HCT116 (cell line): Measurements from ENCODE around the gene LRP2. TPM values are rescaled to one million over a fixed set of nuclear protein-coding genes. Genes with fewer than 3 reads are reported as not detected.

ENCODE experiments used
- ATAC-seq: fragments of 200-7000 bp; cut with Tn5 transposase; 2 replicates; pipeline ENCODE4 v1.9.1; 2020; ENCODE audit warnings: mild to moderate bottlenecking, moderate library complexity
- BruUV-seq: library from RNA; stranded (reverse); fragments of 400-500 nt; replicated peaks from 2 replicates; lab custom pipeline; 2021; lab: Mats Ljungman, UMichigan
- CTCF ChIA-PET: fragments of 300-600 bp; sonication (Branson Sonifier 250); formaldehyde crosslinking; loops from one replicate; lab custom pipeline; 2021; ENCODE audit warnings: antibody characterized with exemption; lab: Charles Lee
- POLR2A ChIA-PET: fragments of 300-600, 350-600 bp; sonication (Branson Sonifier 250); formaldehyde crosslinking; loops from one replicate; lab custom pipeline; 2021; ENCODE audit warnings: antibody characterized with exemption; lab: Charles Lee
- RAD21 ChIA-PET, 2 experiments: fragments of 300-600 bp; sonication (Branson Sonifier 250); formaldehyde crosslinking; loops; one replicate each; lab custom pipeline; 2023; ENCODE audit warnings: low total read pairs in 2 of 2; ENCODE audit not compliant: uncharacterized antibody in 2 of 2, unreplicated experiment in 2 of 2, low non-redundant PET in 1 of 2; lab: Charles Lee
- DNase-seq: peaks from one replicate; pipeline ENCODE4 v3.0.0-alpha.2; 2010; ENCODE audit warnings: low read depth, low spot score
- H2AFZ ChIP-seq: fragments of 200-600 bp; shearing (Covaris generic), sonication (generic); 2 replicates; pipeline ENCODE4 v1.6.1; 2017; ENCODE audit warnings: low read depth, mixed run types, mixed read lengths, antibody characterized with exemption, low read length; ENCODE audit not compliant: poor library complexity, severe bottlenecking
- H3K27ac ChIP-seq: 2 replicates; pipeline ENCODE4 v1.5.1; 2012; ENCODE audit warnings: low read depth, low read length
- H3K27me3 ChIP-seq: fragments of 200-600 bp; sonication (generic); 2 replicates; pipeline ENCODE4 v1.6.1; 2016; ENCODE audit warnings: mixed run types, low read length, mixed read lengths; ENCODE audit not compliant: insufficient read depth
- H3K36me3 ChIP-seq, 2 experiments: fragments of 200-500 bp in 1 of 2; fragments of 200-600 bp in 1 of 2; sonication (Bioruptor generic) in 1 of 2; sonication (generic) in 1 of 2; 2 replicates each; pipeline versions ENCODE4 v1.5.1 to v1.6.1; 2014 to 2016; ENCODE audit warnings: low read length in 2 of 2, inconsistent platforms in 1 of 2, mixed read lengths in 1 of 2, mixed run types in 1 of 2; ENCODE audit not compliant: insufficient read depth in 2 of 2, control insufficient read depth in 1 of 2
- H3K4me1 ChIP-seq, 2 experiments: fragments of 200-600 bp in 1 of 2; sonication (generic) in 1 of 2; 2 replicates each; pipeline versions ENCODE4 v1.5.1 to v1.6.1; 2012 to 2017; ENCODE audit warnings: low read length in 2 of 2, inconsistent platforms in 1 of 2, mild to moderate bottlenecking in 1 of 2, mixed read lengths in 1 of 2, mixed run types in 1 of 2, moderate library complexity in 1 of 2; ENCODE audit not compliant: insufficient read depth in 2 of 2, control insufficient read depth in 1 of 2
- H3K4me2 ChIP-seq: fragments of 200-600 bp; sonication (generic); 2 replicates; pipeline ENCODE4 v1.6.1; 2017; ENCODE audit warnings: mixed run types, low read length, mixed read lengths
- H3K4me3 ChIP-seq, 2 experiments: fragments of 200-600 bp in 1 of 2; sonication (generic) in 1 of 2; replicated peaks in 1 of 2; 2 replicates each; pipeline ENCODE4 v1.5.1; 2011 to 2016; ENCODE audit warnings: low read length in 2 of 2, control low read depth in 1 of 2, low read depth in 1 of 2, mild to moderate bottlenecking in 1 of 2, mixed read lengths in 1 of 2, mixed run types in 1 of 2
- H3K79me2 ChIP-seq: fragments of 200-600 bp; sonication (generic); 2 replicates; pipeline ENCODE4 v1.6.1; 2017; ENCODE audit warnings: mild to moderate bottlenecking, mixed run types, low read length, moderate library complexity, mixed read lengths; ENCODE audit not compliant: insufficient read depth
- H3K9ac ChIP-seq: fragments of 200-600 bp; sonication (generic); 2 replicates; pipeline ENCODE4 v1.6.1; 2016; ENCODE audit warnings: low read length, mixed read lengths
- H3K9me2 ChIP-seq: fragments of 200-600 bp; sonication (generic), shearing (Covaris generic); 2 replicates; pipeline ENCODE4 v1.6.1; 2017; ENCODE audit warnings: mixed run types, mild to moderate bottlenecking, moderate library complexity; ENCODE audit not compliant: insufficient read depth
- H3K9me3 ChIP-seq, 2 experiments: fragments of 200-500 bp in 1 of 2; fragments of 200-600 bp in 1 of 2; sonication (Bioruptor generic) in 1 of 2; sonication (generic) in 1 of 2; 2 replicates each; pipeline ENCODE4 v1.6.1; 2014 to 2017; ENCODE audit warnings: low read length in 2 of 2, mixed read lengths in 2 of 2, inconsistent platforms in 1 of 2, low read depth in 1 of 2, mild to moderate bottlenecking in 1 of 2, mixed run types in 1 of 2, moderate library complexity in 1 of 2; ENCODE audit not compliant: control insufficient read depth in 1 of 2, insufficient read depth in 1 of 2
- H4K20me1 ChIP-seq: fragments of 200-600 bp; sonication (generic), shearing (Covaris generic); 2 replicates; pipeline ENCODE4 v1.6.1; 2017; ENCODE audit warnings: mixed run types, mild to moderate bottlenecking, moderate library complexity; ENCODE audit not compliant: insufficient read depth
- EGR1 ChIP-seq: IDR thresholded peaks from 2 replicates; pipeline ENCODE4 v1.6.1; 2012; ENCODE audit warnings: low read depth
- ELF1 ChIP-seq: IDR thresholded peaks from 2 replicates; pipeline ENCODE4 v1.6.1; 2012; ENCODE audit warnings: low read depth, borderline replicate concordance
- EZH2 ChIP-seq: fragments of 200-600 bp; sonication (generic); IDR thresholded peaks from 2 replicates; pipeline ENCODE4 v1.6.1; 2017; ENCODE audit warnings: antibody characterized with exemption, mixed run types
- EZH2phosphoT487 ChIP-seq: fragments of 200-600 bp; IDR thresholded peaks from 2 replicates; pipeline ENCODE4 v1.6.1; 2018; ENCODE audit warnings: antibody characterized with exemption, borderline replicate concordance
- JUND ChIP-seq: IDR thresholded peaks from 2 replicates; pipeline ENCODE4 v1.6.1; 2012
- MAX ChIP-seq: IDR thresholded peaks from 2 replicates; pipeline ENCODE4 v1.6.1; 2012
- POLR2A ChIP-seq: IDR thresholded peaks from 2 replicates; pipeline ENCODE4 v1.7.0; 2011; ENCODE audit warnings: borderline replicate concordance; ENCODE audit not compliant: insufficient read depth, insufficient read length; ENCODE audit errors: extremely low read depth
- POLR2AphosphoS5 ChIP-seq: IDR thresholded peaks from 2 replicates; pipeline ENCODE4 v1.6.1; 2011; ENCODE audit warnings: mild to moderate bottlenecking, low read depth, low read length, moderate library complexity
- RAD21 ChIP-seq: IDR thresholded peaks from 2 replicates; pipeline ENCODE4 v1.6.1; 2012; ENCODE audit warnings: low read depth, mild to moderate bottlenecking
- REST ChIP-seq: IDR thresholded peaks from 2 replicates; pipeline ENCODE4 v1.6.1; 2012; ENCODE audit warnings: low read depth
- SIN3A ChIP-seq: IDR thresholded peaks from 2 replicates; pipeline ENCODE4 v1.6.1; 2012; ENCODE audit warnings: low read depth
- SP1 ChIP-seq: IDR thresholded peaks from 2 replicates; pipeline ENCODE4 v1.6.1; 2012; ENCODE audit warnings: low read depth
- SRF ChIP-seq: IDR thresholded peaks from 2 replicates; pipeline ENCODE4 v1.6.1; 2012; ENCODE audit warnings: low read depth
- YY1 ChIP-seq: IDR thresholded peaks from 2 replicates; pipeline ENCODE4 v1.6.1; 2011; ENCODE audit warnings: low read length, low read depth, moderate library complexity, mild to moderate bottlenecking; ENCODE audit not compliant: insufficient replicate concordance; ENCODE audit errors: extremely low read depth
- ZFX ChIP-seq: fragments of 450-650 bp; IDR thresholded peaks from 2 replicates; pipeline ENCODE4 v1.6.1; 2017
- ZNF274 ChIP-seq: fragments of 200-500 bp; sonication (Bioruptor generic); IDR thresholded peaks from 2 replicates; pipeline ENCODE4 v1.6.1; 2014; ENCODE audit warnings: mild to moderate bottlenecking, low read depth, low read length, inconsistent platforms
- intact Hi-C: fragments of 100-400 bp; cut with micrococcal nuclease; formaldehyde crosslinking; loops from 2 replicates; pipeline ENCODE4 v1.10.0; 2022
- total RNA-seq: library from RNA; stranded (reverse); gene quantifications from one replicate; pipeline ENCODE4 v1.2.1, GENCODE V29; 2021; ENCODE audit not compliant: unreplicated experiment

LRP2 gene
- total RNA-seq, 1 experiment from 2014 or later, result 0.20 TPM

- Histone ChIP-seq H3K79me2 (no peaks in the 10 kb centered on the region), H3K9ac (no peak overlapping the region), H3K9me3 (no peaks in the 10 kb centered on the region), H3K4me3 (no peak overlapping the region), H3K27ac (no peak overlapping the region), H3K27me3 (peaks cover 5% of the 10 kb centered on the region; the same call in 1 of the 2 replicates), H4K20me1 (no peaks in the 10 kb centered on the region), H3K9me2 (no peaks in the 10 kb centered on the region), H2AFZ (no peak overlapping the region), H3K4me1 (peaks cover 0 to 8% of the 10 kb centered on the region in 2 experiments; a peak in 1 of 4 replicates), H3K36me3 (no peaks in the 10 kb centered on the region), H3K4me2 (no peak overlapping the region)
- intact Hi-C loops, result loop anchor here (1.0 to 10.0 kb wide), 4 partner anchors 165 to 816 kb away; no protein-coding TSS in a partner anchor
- ATAC-seq (no peak), DNase-seq (no peak)
- no TSS peak for BruUV-seq
- ChIA-PET CTCF (interaction anchor here (1.2 to 3.7 kb wide), 5 partner anchors 21 to 286 kb away, joined by 4 to 31 read pairs (median 25); no protein-coding TSS in a partner anchor), RAD21 (no interaction called here), POLR2A (no interaction called here)
- TF ChIP-seq ELF1, result no peak
- TF ChIP-seq SRF, result no peak
- TF ChIP-seq YY1, result no peak
- no peak for TF ChIP-seq POLR2A
- TF ChIP-seq ZFX, result no peak
- no peak for TF ChIP-seq MAX
- no peak for TF ChIP-seq SP1
- no peak for TF ChIP-seq SIN3A
- no peak for TF ChIP-seq EGR1
- no peak for TF ChIP-seq EZH2phosphoT487
Observed at GRCh38 chr2:169110916-169111315, 251.4 kb downstream of the LRP2 start.

GRCh38 chr2:169110419-169110818 is 251.9 kb downstream of the LRP2 start:
- no peak for DNase-seq
- POLR2A ChIA-PET, result no interaction called here
- H3K4me1 ChIP-seq, result peaks cover 0 to 8% of the 10 kb centered on the region in 2 experiments; a peak in 1 of 4 replicates
- no peak overlapping the region for H3K4me2 ChIP-seq
- H2AFZ ChIP-seq, result peak overlapping the region; percentile 79
- CTCF ChIA-PET, result interaction anchor here (1.0 to 3.7 kb wide), 10 partner anchors 14 to 342 kb away, joined by 4 to 31 read pairs (median 14); no protein-coding TSS in a partner anchor
- TF ChIP-seq POLR2AphosphoS5 (no peak), EZH2 (no peak), ELF1 (no peak), EZH2phosphoT487 (no peak), RAD21 (no peak), ZNF274 (no peak), JUND (no peak), EGR1 (no peak), REST (no peak), YY1 (no peak), SIN3A (no peak), SP1 (no peak), POLR2A (no peak)
- H3K36me3 ChIP-seq, result no peaks in the 10 kb centered on the region
- H3K79me2 ChIP-seq, result no peaks in the 10 kb centered on the region
- H3K27me3 ChIP-seq, result peaks cover 5% of the 10 kb centered on the region; the same call in 1 of the 2 replicates
- H3K4me3 ChIP-seq, result no peak overlapping the region
- no peaks in the 10 kb centered on the region for H4K20me1 ChIP-seq
- H3K9me3 ChIP-seq, result no peaks in the 10 kb centered on the region
- intact Hi-C loops, result loop anchor here (1.0 to 10.0 kb wide), 4 partner anchors 166 to 817 kb away; no protein-coding TSS in a partner anchor
- ATAC-seq, result no peak
- no TSS peak for BruUV-seq
- H3K9ac ChIP-seq, result no peak overlapping the region
- RAD21 ChIA-PET, result no interaction called here
- H3K27ac ChIP-seq, result no peak overlapping the region
- H3K9me2 ChIP-seq, result no peaks in the 10 kb centered on the region
